Heart left ventricle (tissue), 13 donors: ENCODE measurements around the gene PSMG4.

Source experiments
- CTCF ChIP-seq, 12 donors: fragments of 200-600 bp; sonication (generic) in 4 of 12; IDR thresholded peaks; one replicate each; pipeline versions ENCODE4 v1.5.0 to v1.8.0; 2018 to 2022; ENCODE audit warnings: antibody characterized with exemption in 12 of 12, mild to moderate bottlenecking in 5 of 12
- POLR2A ChIP-seq, 2 donors: fragments of 450-650 bp; IDR thresholded peaks; one replicate each; pipeline ENCODE4 v1.6.1; 2017; ENCODE audit warnings: antibody characterized with exemption in 2 of 2, mild to moderate bottlenecking in 2 of 2, moderate library complexity in 2 of 2
- donor health status: ischemic (EF 13 %, LVEDD 7.1; RV severe dilation, severe dysfunction).
- donor health status: DM: no; HTN: yes; CAD: no.
- donor health status: DM: no; HTN: no; CAD: no.
- donor health status: ischemic (EF 25% LVEDD 6.9; RV normal size, moderate dysfunction).
- donor health status: ischemic (EF 25% LVEDD 5.7; RV mildly dilated, moderate dysfunction).
- donor health status: ischemic (EF 35%, LVEDD 5.7; RV mildly dilated, moderate dysfunction).
- donor health status: nonischemic (EF 11% LVEDD 7.7; RV severe dilation, severe dysfunction).
- donor health status: DM: yes; HTN: yes; CAD: no.
- donor health status: PGD.
- donor health status: ischemic (EF 29% LVEDD 5.4; RV normal size, mild dysfunction).
- donor health status: nonischemic (EF 23%, LVEDD 6.1; RV moderate dilation, normal function).

DNA sequence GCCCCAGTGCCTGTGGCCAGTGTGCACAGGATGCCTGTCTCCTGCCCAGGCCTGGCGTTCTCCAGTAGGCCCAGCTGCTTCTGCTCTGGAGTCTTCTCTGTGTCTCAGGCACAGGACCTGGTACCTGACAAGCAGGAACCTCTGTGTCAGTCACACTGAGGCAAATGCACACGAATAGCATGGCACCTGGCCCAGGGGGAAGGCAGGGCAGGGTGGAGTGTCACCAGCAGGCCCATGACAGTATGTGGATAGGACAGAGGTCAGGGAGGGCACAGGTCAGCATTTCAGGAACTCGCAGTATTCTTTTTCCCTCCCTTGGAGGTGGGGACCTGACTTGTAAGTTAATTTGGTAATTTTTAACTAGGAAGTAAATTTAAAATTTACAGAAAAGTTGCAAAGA lies 5.6 kb downstream of the PSMG4 start:
- TF ChIP-seq CTCF (IDR thresholded peaks at IDR 0.05), result no peak
- TF ChIP-seq POLR2A (IDR thresholded peaks at IDR 0.05), result no peak
